H1 (cell line): ENCODE results near the gene RNASE13. TPM values are rescaled to one million over a fixed set of nuclear protein-coding genes. Genes with fewer than 3 reads are reported as not detected.
A peak's percentile ranks its signal among the peaks of the same experiment; 100 is the strongest.

Experiments
- CTCF ChIA-PET: fragments of 300-600 bp; sonication (Branson Sonifier 250); formaldehyde crosslinking; loops from one replicate; lab custom pipeline; 2021; ENCODE audit not compliant: partially characterized antibody; lab: Charles Lee
- POLR2A ChIA-PET: fragments of 300-600 bp; sonication (Branson Sonifier 250); formaldehyde crosslinking; loops from one replicate; lab custom pipeline; 2021; ENCODE audit warnings: inconsistent platforms; ENCODE audit not compliant: partially characterized antibody; lab: Charles Lee
- DNase-seq, 2 experiments: peaks; one replicate each; pipeline versions ENCODE4 v3.0.0 to v3.0.0-alpha.2; 2010 to 2022; ENCODE audit warnings: low spot score in 2 of 2, low read depth in 1 of 2, mixed read lengths in 1 of 2
- FAIRE-seq: peaks from 2 replicates; lab custom pipeline; 2011; peaks lifted over from hg19 to GRCh38; lab: Jason Lieb, UNC
- H2AFZ ChIP-seq: 2 replicates; pipeline ENCODE4 v1.8.1; 2012; ENCODE audit warnings: low read length, inconsistent platforms
- H2AK5ac ChIP-seq: 2 replicates; pipeline ENCODE4 v1.6.1; 2013; ENCODE audit warnings: low read depth, low read length
- H2BK120ac ChIP-seq: replicated peaks from 2 replicates; pipeline ENCODE3; 2013; ENCODE audit warnings: low read depth, low read length, inconsistent platforms
- H2BK12ac ChIP-seq: 2 replicates; pipeline ENCODE4 v1.6.1; 2013; ENCODE audit warnings: low read depth, low read length
- H2BK15ac ChIP-seq: 2 replicates; pipeline ENCODE4 v1.6.1; 2013; ENCODE audit warnings: low read length
- H2BK20ac ChIP-seq: 2 replicates; pipeline ENCODE4 v1.6.1; 2013; ENCODE audit warnings: low read length
- H2BK5ac ChIP-seq: 2 replicates; pipeline ENCODE4 v1.6.1; 2013; ENCODE audit warnings: low read depth, low read length
- H3K14ac ChIP-seq: 2 replicates; pipeline ENCODE4 v1.6.1; 2013; ENCODE audit warnings: inconsistent platforms; ENCODE audit not compliant: insufficient read length
- H3K18ac ChIP-seq: 2 replicates; pipeline ENCODE4 v1.6.1; 2013; ENCODE audit warnings: low read length; ENCODE audit errors: extremely low read depth
- H3K23ac ChIP-seq: 2 replicates; pipeline ENCODE4 v1.6.1; 2013; ENCODE audit warnings: inconsistent platforms; ENCODE audit not compliant: insufficient read length
- H3K23me2 ChIP-seq: 2 replicates; pipeline ENCODE4 v1.6.1; 2013; ENCODE audit warnings: low read depth, low read length
- H3K27ac ChIP-seq: 2 replicates; pipeline ENCODE4 v1.6.1; 2011; ENCODE audit warnings: low read depth, low read length, inconsistent platforms
- H3K27me3 ChIP-seq, 4 experiments: replicated peaks in 1 of 4; 1 replicate in 1 of 4; 2 replicates in 3 of 4; pipeline versions ENCODE4 v1.6.1 to v1.8.1; 2011 to 2013; ENCODE audit warnings: low read length in 3 of 4, mild to moderate bottlenecking in 3 of 4, inconsistent platforms in 2 of 4, mixed read lengths in 2 of 4, moderate library complexity in 1 of 4; ENCODE audit not compliant: control insufficient read depth in 3 of 4, insufficient read depth in 3 of 4; ENCODE audit errors: extremely low read depth in 1 of 4
- H3K36me3 ChIP-seq, 4 experiments: 2 replicates each; pipeline versions ENCODE4 v1.6.1 to v1.8.1; 2011 to 2013; ENCODE audit warnings: mild to moderate bottlenecking in 4 of 4, low read length in 3 of 4, moderate library complexity in 2 of 4, control low read depth in 1 of 4, inconsistent platforms in 1 of 4; ENCODE audit not compliant: insufficient read depth in 4 of 4, control insufficient read depth in 2 of 4
- H3K4ac ChIP-seq: replicated peaks from 2 replicates; pipeline ENCODE3; 2013; ENCODE audit warnings: low read length, low read depth, mixed read lengths, inconsistent platforms; ENCODE audit not compliant: insufficient read length
- H3K4me1 ChIP-seq, 4 experiments: replicated peaks in 1 of 4; 1 replicate in 1 of 4; 2 replicates in 3 of 4; pipeline versions ENCODE4 v1.6.1 to v1.8.1; 2011 to 2013; ENCODE audit warnings: low read length in 3 of 4, inconsistent platforms in 2 of 4, mixed read lengths in 1 of 4; ENCODE audit not compliant: insufficient read depth in 4 of 4, control insufficient read depth in 3 of 4
- H3K4me2 ChIP-seq, 2 experiments: 2 replicates each; pipeline versions ENCODE4 v1.6.1 to v1.8.1; 2011 to 2013; ENCODE audit warnings: low read depth in 2 of 2, low read length in 2 of 2, control low read depth in 1 of 2, inconsistent platforms in 1 of 2, mild to moderate bottlenecking in 1 of 2; ENCODE audit not compliant: insufficient read depth in 1 of 2
- H3K4me3 ChIP-seq, 4 experiments: fragments of 200-600, 300-600 bp in 1 of 4; sonication (generic), shearing (Covaris generic), sonication (Bioruptor Twin) in 1 of 4; 2 replicates each; pipeline versions ENCODE4 v1.5.1 to v1.8.1; 2011 to 2016; ENCODE audit warnings: low read length in 4 of 4, low read depth in 3 of 4, control low read depth in 2 of 4, inconsistent platforms in 2 of 4, mild to moderate bottlenecking in 2 of 4, mixed read lengths in 1 of 4, moderate library complexity in 1 of 4; ENCODE audit not compliant: insufficient read depth in 2 of 4; ENCODE audit errors: extremely low read depth in 1 of 4
- H3K56ac ChIP-seq: replicated peaks from 2 replicates; pipeline ENCODE3; 2013; ENCODE audit warnings: low read depth, mild to moderate bottlenecking, mixed read lengths, low read length, inconsistent platforms; ENCODE audit not compliant: insufficient read length
- H3K79me1 ChIP-seq: 2 replicates; pipeline ENCODE4 v1.6.1; 2013; ENCODE audit warnings: low read depth, low read length, control low read depth
- H3K79me2 ChIP-seq, 2 experiments: 2 replicates each; pipeline versions ENCODE4 v1.6.1 to v1.8.1; 2012 to 2013; ENCODE audit warnings: low read length in 2 of 2, mild to moderate bottlenecking in 2 of 2, inconsistent platforms in 1 of 2; ENCODE audit not compliant: insufficient read depth in 2 of 2, control insufficient read depth in 1 of 2
- H3K9ac ChIP-seq, 4 experiments: replicated peaks in 1 of 4; 1 replicate in 1 of 4; 2 replicates in 3 of 4; pipeline versions ENCODE4 v1.6.1 to v1.8.1; 2011 to 2013; ENCODE audit warnings: low read depth in 3 of 4, low read length in 3 of 4, control low read depth in 2 of 4, mild to moderate bottlenecking in 2 of 4, moderate library complexity in 2 of 4, inconsistent platforms in 1 of 4; ENCODE audit errors: extremely low read depth in 1 of 4
- H3K9me3 ChIP-seq, 2 experiments: 2 replicates each; pipeline versions ENCODE4 v1.6.1 to v1.8.1; 2012 to 2013; ENCODE audit warnings: mild to moderate bottlenecking in 2 of 2, moderate library complexity in 2 of 2, control low read depth in 1 of 2, inconsistent platforms in 1 of 2, low read depth in 1 of 2, low read length in 1 of 2, mixed read lengths in 1 of 2; ENCODE audit not compliant: insufficient read depth in 2 of 2
- H4K20me1 ChIP-seq, 2 experiments: replicated peaks in 1 of 2; 2 replicates each; pipeline versions ENCODE3 to v1.8.1; 2011 to 2013; ENCODE audit warnings: inconsistent platforms in 2 of 2, low read length in 2 of 2, mild to moderate bottlenecking in 1 of 2; ENCODE audit not compliant: insufficient read depth in 2 of 2, control insufficient read depth in 1 of 2
- H4K5ac ChIP-seq: 2 replicates; pipeline ENCODE4 v1.6.1; 2013; ENCODE audit warnings: low read length, low read depth, mixed read lengths, inconsistent platforms; ENCODE audit not compliant: insufficient read length
- H4K8ac ChIP-seq: 2 replicates; pipeline ENCODE4 v1.8.0; 2013; ENCODE audit warnings: mild to moderate bottlenecking, moderate library complexity, low read length, inconsistent platforms; ENCODE audit not compliant: insufficient read depth; ENCODE audit errors: extremely low read depth
- H4K91ac ChIP-seq: replicated peaks from 2 replicates; pipeline ENCODE3; 2013; ENCODE audit warnings: low read length, mixed read lengths, inconsistent platforms; ENCODE audit not compliant: insufficient read length
- POLR2A ChIP-seq, 2 experiments: IDR thresholded peaks; 1 replicate in 1 of 2; 2 replicates in 1 of 2; pipeline ENCODE4 v1.6.1; 2011; ENCODE audit warnings: low read depth in 2 of 2, low read length in 2 of 2, mild to moderate bottlenecking in 2 of 2; ENCODE audit errors: control extremely low read depth in 1 of 2
- SUZ12 ChIP-seq: fragments of 200-600 bp; sonication (generic); IDR thresholded peaks from 2 replicates; pipeline ENCODE4 v1.6.1; 2012; ENCODE audit warnings: mild to moderate bottlenecking, inconsistent platforms, low read length, moderate library complexity, mixed read lengths
- WGBS, 2 experiments: shearing (Covaris generic) in 1 of 2; methylation state at CpG; one replicate each; pipeline versions ENCODE4 v1.1.6 to v1.1.7; 2013 to 2015; ENCODE audit warnings: low lambda C conversion rate in 2 of 2, mixed read lengths in 2 of 2, inconsistent platforms in 1 of 2, low coverage in 1 of 2, missing lambda C conversion rate in 1 of 2; ENCODE audit not compliant: insufficient replicate concordance in 2 of 2, insufficient coverage in 1 of 2, insufficient read length in 1 of 2; ENCODE audit errors: extremely low coverage in 1 of 2, missing lambda C conversion rate in 1 of 2; 5-methylcytosine and 5-hydroxymethylcytosine counted together
- polyA plus RNA-seq, 7 experiments: library from polyadenylated mRNA; depleted of rRNA in 3 of 7; stranded (reverse) in 5 of 7; unstranded in 2 of 7; fragments of >200 nt in 5 of 7; fragments of 200-250 nt in 2 of 7; gene quantifications; 1 replicate in 5 of 7; 2 replicates in 1 of 7; 4 replicates in 1 of 7; pipeline versions ENCODE4 v1.2.1 to v1.2.3, GENCODE V29; 2011 to 2013; ENCODE audit warnings: missing spikeins in 2 of 7, mixed read lengths in 2 of 7
- total RNA-seq: library from RNA; stranded (reverse); fragmentation: NEBNext Ultra II Directional; extraction: Animal tissue kit (Norgen Biotek cat#: 25700); gene quantifications from 2 replicates; pipeline ENCODE4 v1.2.1, GENCODE V29; 2021

The RNASE13 gene
- total and polyA plus RNA-seq, 2 of the 8 experiments (the other 6 are each of a cell fraction or from before 2014, with no cell fraction given) = not detected

DNA sequence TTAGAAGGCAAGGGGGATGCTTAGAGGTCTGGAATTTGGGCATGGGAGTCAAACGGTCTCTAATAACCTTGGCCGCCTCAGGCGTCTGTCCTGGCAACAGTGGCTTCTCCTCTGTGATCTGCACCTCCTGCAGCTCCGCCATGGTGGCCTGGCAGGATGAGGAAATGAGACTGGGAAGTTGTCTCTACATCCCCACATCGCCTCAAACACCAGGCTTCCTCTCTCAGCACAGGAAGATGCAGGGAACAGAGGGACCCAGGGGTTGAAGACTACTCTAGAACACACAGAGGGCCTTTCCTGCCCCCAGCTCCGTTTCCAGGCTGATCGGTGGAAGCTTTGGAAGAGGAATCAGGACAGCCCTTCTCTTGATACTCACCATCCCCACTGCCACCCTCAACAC lies 11.4 kb downstream of the RNASE13 start:
- no peak overlapping the region for H4K91ac ChIP-seq
- DNase-seq (no peak), FAIRE-seq (no peak)
- H3K79me1 ChIP-seq = no peaks in the 10 kb centered on the region
- H3K4me3 ChIP-seq = no peak overlapping the region
- no peak overlapping the region for H3K4ac ChIP-seq
- H2AK5ac ChIP-seq = peak overlapping the region; percentile 39; the same call in 1 of the 2 replicates
- no peak overlapping the region for H2BK5ac ChIP-seq
- H3K4me2 ChIP-seq = peak overlapping the region in 1 of 2 experiments; percentile 94; a peak in 1 of 4 replicates
- peak overlapping the region; percentile 40; the same call in 1 of the 2 replicates for H2BK15ac ChIP-seq
- H4K20me1 ChIP-seq = no peaks in the 10 kb centered on the region
- H4K5ac ChIP-seq = no peak overlapping the region
- no peak overlapping the region for H3K23ac ChIP-seq
- no peak overlapping the region for H3K18ac ChIP-seq
- CTCF ChIA-PET = interaction anchor here (0.7 to 16.1 kb wide), 12 partner anchors 9 to 83 kb away, joined by 3 to 371 read pairs (median 5); partner anchors contain the start of genes ARHGEF40 and RNASE7
- H4K8ac ChIP-seq = no peak overlapping the region
- no peak overlapping the region for H3K27ac ChIP-seq
- no peak overlapping the region for H3K56ac ChIP-seq
- no peaks in the 10 kb centered on the region for H3K9me3 ChIP-seq
- H3K4me1 ChIP-seq = peaks cover 4 to 22% (median 14%) of the 10 kb centered on the region in 4 experiments; a peak in 6 of 7 replicates
- WGBS, 2 experiments = 84% methylated on average over 7 of the region's 7 CpGs; no CpG with 5 or more reads in 1 of the 2 experiments
- H2AFZ ChIP-seq = no peak overlapping the region
- H3K23me2 ChIP-seq = peaks cover 17% of the 10 kb centered on the region
- 0 out of 2 replicates have a peak, but pooled peaks have one; percentile 1 for TF ChIP-seq SUZ12
- no peak for TF ChIP-seq POLR2A (IDR thresholded peaks at IDR 0.05; ENCODE audit: control extremely low read depth in 1 of 2, low read depth in 2 of 2, low read length in 2 of 2)
- H2BK120ac ChIP-seq = no peak overlapping the region
- no peak overlapping the region; the same call in 1 of the 2 replicates for H2BK12ac ChIP-seq
- no peak overlapping the region for H3K9ac ChIP-seq
- no peak overlapping the region for H2BK20ac ChIP-seq
- peaks cover 0 to 5% (median under 1%) of the 10 kb centered on the region in 4 experiments; a peak in 3 of 8 replicates for H3K36me3 ChIP-seq
- POLR2A ChIA-PET = interaction anchor here (1.2 to 3.4 kb wide), 7 partner anchors 8 to 69 kb away, joined by 3 to 19 read pairs (median 9); partner anchors contain the start of gene RNASE13
- H3K14ac ChIP-seq = no peak overlapping the region
- H3K79me2 ChIP-seq = no peaks in the 10 kb centered on the region
- H3K27me3 ChIP-seq = peaks cover 2 to 25% (median 22%) of the 10 kb centered on the region in 4 experiments; a peak in 6 of 7 replicates
